Peyer's patch (tissue), 4 donors: Measurements from ENCODE around the gene TMEM43.

Experiments
- CTCF ChIP-seq, 6 experiments: fragments of 450-650 bp in 4 of 6; fragments of 200-600 bp in 2 of 6; sonication (generic) in 1 of 6; IDR thresholded peaks; one replicate each; pipeline ENCODE4 v1.5.1; 2017 to 2019; ENCODE audit warnings: antibody characterized with exemption in 6 of 6, mild to moderate bottlenecking in 3 of 6, moderate library complexity in 1 of 6
- POLR2A ChIP-seq, 2 donors: fragments of 450-650 bp; IDR thresholded peaks; one replicate each; pipeline ENCODE4 v1.5.1; 2017; ENCODE audit warnings: antibody characterized with exemption in 2 of 2, mild to moderate bottlenecking in 2 of 2, moderate library complexity in 2 of 2

DNA sequence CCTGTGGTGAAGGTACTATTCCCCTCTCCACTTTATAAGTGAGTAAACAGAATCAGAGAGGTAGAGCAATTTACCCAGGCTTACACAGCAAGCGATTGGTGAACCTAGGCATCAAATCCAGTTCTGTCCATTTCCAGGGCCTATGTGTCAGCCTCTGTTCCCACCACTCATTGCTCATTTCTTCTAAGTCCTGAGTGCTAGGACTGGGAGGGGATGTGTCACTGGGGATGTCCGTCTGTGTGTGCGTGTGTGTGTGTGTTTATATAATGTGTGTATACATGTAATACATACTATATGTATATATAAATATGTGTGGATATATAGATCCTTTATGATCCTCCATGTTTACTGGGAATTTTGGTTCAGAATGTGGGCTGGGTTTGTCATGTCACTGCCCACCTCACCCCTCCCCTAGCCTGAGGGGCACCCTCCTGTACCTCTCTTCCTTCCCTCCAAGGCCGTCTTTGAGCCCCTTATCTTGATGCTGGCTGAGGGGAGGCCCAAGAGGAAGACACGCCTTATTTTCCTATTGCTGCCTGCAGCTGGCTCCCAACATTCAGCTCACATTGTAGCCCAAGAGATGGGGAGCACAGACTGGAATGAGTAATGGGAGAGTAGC is 2.1 kb downstream of the TMEM43 start:
- TF ChIP-seq CTCF (IDR thresholded peaks at IDR 0.05) = no peak
- no peak for TF ChIP-seq POLR2A (IDR thresholded peaks at IDR 0.05)
